Smooth muscle cell (in vitro differentiated cells): Measurements from ENCODE around the gene CEL. TPM values are rescaled to one million over a fixed set of nuclear protein-coding genes. Genes with fewer than 3 reads are reported as not detected.

Source experiments
- DNase-seq: peaks from one replicate; lab custom pipeline; 2025; ENCODE audit not compliant: unreplicated experiment; lab: John Stamatoyannopoulos, UW
- H2AFZ ChIP-seq: fragments of 200-600 bp; sonication (generic); 2 replicates; pipeline ENCODE4 v1.6.0; 2016; ENCODE audit warnings: antibody characterized with exemption, low read depth, mild to moderate bottlenecking
- H3F3A ChIP-seq: fragments of 200-600 bp; sonication (generic); 2 replicates; pipeline ENCODE4 v1.6.0; 2017; ENCODE audit warnings: antibody characterized with exemption, low read depth
- H3K27ac ChIP-seq: fragments of 200-600 bp; sonication (generic); 2 replicates; pipeline ENCODE4 v1.5.1; 2016; ENCODE audit warnings: low read depth, mild to moderate bottlenecking
- H3K27me3 ChIP-seq: fragments of 200-600 bp; sonication (generic); 2 replicates; pipeline ENCODE4 v1.6.1; 2016; ENCODE audit warnings: low read depth, mild to moderate bottlenecking
- H3K36me3 ChIP-seq: fragments of 200-600 bp; sonication (generic); 2 replicates; pipeline ENCODE4 v1.5.1; 2016; ENCODE audit warnings: low read depth
- H3K4me1 ChIP-seq: fragments of 200-600 bp; sonication (generic); 2 replicates; pipeline ENCODE4 v1.5.1; 2016; ENCODE audit warnings: low read depth
- H3K4me2 ChIP-seq: fragments of 200-600 bp; sonication (generic); 2 replicates; pipeline ENCODE4 v1.6.0; 2016; ENCODE audit warnings: mild to moderate bottlenecking
- H3K4me3 ChIP-seq: fragments of 200-600 bp; sonication (generic); 2 replicates; pipeline ENCODE4 v1.5.1; 2016; ENCODE audit warnings: mild to moderate bottlenecking
- H3K79me2 ChIP-seq: fragments of 200-600 bp; sonication (generic); 2 replicates; pipeline ENCODE4 v1.6.0; 2016; ENCODE audit warnings: low read depth, mild to moderate bottlenecking
- H3K9ac ChIP-seq: fragments of 200-600 bp; sonication (generic); 2 replicates; pipeline ENCODE4 v1.6.0; 2016; ENCODE audit warnings: low read depth
- H3K9me3 ChIP-seq: fragments of 200-600 bp; sonication (generic); replicated peaks from 2 replicates; pipeline ENCODE4 v1.5.1; 2016; ENCODE audit warnings: low read depth
- H4K20me1 ChIP-seq: fragments of 200-600 bp; sonication (generic); 2 replicates; pipeline ENCODE4 v1.6.0; 2016; ENCODE audit warnings: low read depth
- WGBS: methylation state at CpG from one replicate; pipeline ENCODE4 v1.1.7; 2016; ENCODE audit warnings: low lambda C conversion rate; 5-methylcytosine and 5-hydroxymethylcytosine counted together
- polyA plus RNA-seq: library from polyadenylated mRNA; unstranded; fragments of >200 nt; fragmentation: Nextera tagmentation; extraction: Ambion mirVana; gene quantifications from 2 replicates; pipeline ENCODE4 v1.2.1, GENCODE V29; 2016
- total RNA-seq: library from RNA; depleted of rRNA; stranded (reverse); fragments of >200 nt; gene quantifications from 2 replicates; pipeline ENCODE4 v1.2.3, GENCODE V29; 2014
- TF ChIP-seq, protein P1 (sequence below): fragments of 200-600 bp; sonication (generic); IDR thresholded peaks from 2 replicates; pipeline ENCODE4 v1.5.1; 2017; ENCODE audit warnings: borderline replicate concordance, mild to moderate bottlenecking, antibody characterized with exemption; ENCODE audit not compliant: insufficient read depth, poor library complexity, severe bottlenecking

CEL gene
- total and polyA plus RNA-seq, 2 experiments from 2014 or later: 0.18 to 0.73 TPM

- peaks cover 12% of the 10 kb centered on the region for H3F3A ChIP-seq
- no peak overlapping the region for H3K9ac ChIP-seq
Observed at GRCh38 chr9:133112663-133113026, 50.9 kb downstream of the CEL start.

DNA sequence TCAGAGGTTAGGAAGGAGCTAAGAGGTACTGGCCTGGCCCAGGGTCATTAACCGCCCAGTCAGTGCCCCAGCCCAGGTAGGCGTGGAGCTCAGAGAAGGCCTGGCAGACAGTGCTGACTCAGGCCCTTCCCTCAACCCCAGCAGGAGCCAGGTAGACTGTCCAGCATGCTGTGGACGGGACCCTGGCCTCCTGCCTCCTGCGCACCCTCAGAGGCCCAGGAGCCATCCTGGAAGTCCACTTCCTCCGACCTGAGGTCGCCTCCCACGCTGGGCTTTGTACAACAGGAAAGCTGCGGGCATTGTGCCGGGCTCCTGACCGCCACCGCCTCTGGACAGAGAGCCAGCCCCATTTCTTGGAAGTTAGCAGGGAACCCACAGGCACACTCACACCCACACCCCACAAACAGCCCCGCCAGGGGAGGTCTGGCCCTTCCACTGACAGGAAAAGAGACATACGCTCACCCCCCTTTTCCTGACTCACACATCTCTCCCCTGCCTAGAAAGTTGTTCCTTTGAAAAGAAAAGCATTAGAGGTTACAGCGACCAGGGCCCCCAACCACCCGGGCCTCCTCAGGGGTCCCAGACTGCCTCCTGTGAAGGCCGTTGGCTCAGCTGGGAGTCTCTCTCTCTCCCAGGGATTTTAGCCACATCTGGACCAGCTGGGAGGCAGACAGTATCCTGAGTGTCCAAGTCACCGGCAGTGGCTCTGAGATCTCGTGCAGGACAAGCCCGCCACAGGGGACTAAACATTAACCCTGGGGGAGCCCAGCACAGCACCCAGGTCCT lies 51.6 kb downstream of the CEL start:
- 67% methylated on average over 19 of the region's 19 CpGs for WGBS
- Histone ChIP-seq H3K4me3 (no peak overlapping the region), H3K4me1 (peaks cover 26% of the 10 kb centered on the region), H3K9me3 (no peaks in the 10 kb centered on the region), H3K4me2 (peak overlapping the region; percentile 72), H3K36me3 (no peaks in the 10 kb centered on the region), H3K9ac (peak overlapping the region; percentile 64), H3F3A (peaks cover 12% of the 10 kb centered on the region), H3K27me3 (no peaks in the 10 kb centered on the region), H2AFZ (no peak overlapping the region), H3K27ac (peak overlapping the region; percentile 89), H4K20me1 (peaks cover 89% of the 10 kb centered on the region), H3K79me2 (peaks cover 17% of the 10 kb centered on the region)
- DNase-seq: no peak
- TF ChIP-seq, protein P1, sequence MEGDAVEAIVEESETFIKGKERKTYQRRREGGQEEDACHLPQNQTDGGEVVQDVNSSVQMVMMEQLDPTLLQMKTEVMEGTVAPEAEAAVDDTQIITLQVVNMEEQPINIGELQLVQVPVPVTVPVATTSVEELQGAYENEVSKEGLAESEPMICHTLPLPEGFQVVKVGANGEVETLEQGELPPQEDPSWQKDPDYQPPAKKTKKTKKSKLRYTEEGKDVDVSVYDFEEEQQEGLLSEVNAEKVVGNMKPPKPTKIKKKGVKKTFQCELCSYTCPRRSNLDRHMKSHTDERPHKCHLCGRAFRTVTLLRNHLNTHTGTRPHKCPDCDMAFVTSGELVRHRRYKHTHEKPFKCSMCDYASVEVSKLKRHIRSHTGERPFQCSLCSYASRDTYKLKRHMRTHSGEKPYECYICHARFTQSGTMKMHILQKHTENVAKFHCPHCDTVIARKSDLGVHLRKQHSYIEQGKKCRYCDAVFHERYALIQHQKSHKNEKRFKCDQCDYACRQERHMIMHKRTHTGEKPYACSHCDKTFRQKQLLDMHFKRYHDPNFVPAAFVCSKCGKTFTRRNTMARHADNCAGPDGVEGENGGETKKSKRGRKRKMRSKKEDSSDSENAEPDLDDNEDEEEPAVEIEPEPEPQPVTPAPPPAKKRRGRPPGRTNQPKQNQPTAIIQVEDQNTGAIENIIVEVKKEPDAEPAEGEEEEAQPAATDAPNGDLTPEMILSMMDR: no peak

More at GRCh38 chr9:133112663-133113026, 50.9 kb downstream of the CEL start:
- no peak for DNase-seq
- no peaks in the 10 kb centered on the region for H3K36me3 ChIP-seq
- no peaks in the 10 kb centered on the region for H3K9me3 ChIP-seq
- H4K20me1 ChIP-seq: peaks cover 88% of the 10 kb centered on the region
- peaks cover 26% of the 10 kb centered on the region for H3K4me1 ChIP-seq
- H3K4me2 ChIP-seq: peak overlapping the region; percentile 72
- 86% methylated on average over 7 of the region's 7 CpGs for WGBS
- H3K27me3 ChIP-seq: no peaks in the 10 kb centered on the region
- H2AFZ ChIP-seq: no peak overlapping the region
- no peak overlapping the region for H3K4me3 ChIP-seq
- TF ChIP-seq, protein P1: no peak
- H3K79me2 ChIP-seq: peaks cover 12% of the 10 kb centered on the region
- peak overlapping the region; percentile 89 for H3K27ac ChIP-seq

DNA sequence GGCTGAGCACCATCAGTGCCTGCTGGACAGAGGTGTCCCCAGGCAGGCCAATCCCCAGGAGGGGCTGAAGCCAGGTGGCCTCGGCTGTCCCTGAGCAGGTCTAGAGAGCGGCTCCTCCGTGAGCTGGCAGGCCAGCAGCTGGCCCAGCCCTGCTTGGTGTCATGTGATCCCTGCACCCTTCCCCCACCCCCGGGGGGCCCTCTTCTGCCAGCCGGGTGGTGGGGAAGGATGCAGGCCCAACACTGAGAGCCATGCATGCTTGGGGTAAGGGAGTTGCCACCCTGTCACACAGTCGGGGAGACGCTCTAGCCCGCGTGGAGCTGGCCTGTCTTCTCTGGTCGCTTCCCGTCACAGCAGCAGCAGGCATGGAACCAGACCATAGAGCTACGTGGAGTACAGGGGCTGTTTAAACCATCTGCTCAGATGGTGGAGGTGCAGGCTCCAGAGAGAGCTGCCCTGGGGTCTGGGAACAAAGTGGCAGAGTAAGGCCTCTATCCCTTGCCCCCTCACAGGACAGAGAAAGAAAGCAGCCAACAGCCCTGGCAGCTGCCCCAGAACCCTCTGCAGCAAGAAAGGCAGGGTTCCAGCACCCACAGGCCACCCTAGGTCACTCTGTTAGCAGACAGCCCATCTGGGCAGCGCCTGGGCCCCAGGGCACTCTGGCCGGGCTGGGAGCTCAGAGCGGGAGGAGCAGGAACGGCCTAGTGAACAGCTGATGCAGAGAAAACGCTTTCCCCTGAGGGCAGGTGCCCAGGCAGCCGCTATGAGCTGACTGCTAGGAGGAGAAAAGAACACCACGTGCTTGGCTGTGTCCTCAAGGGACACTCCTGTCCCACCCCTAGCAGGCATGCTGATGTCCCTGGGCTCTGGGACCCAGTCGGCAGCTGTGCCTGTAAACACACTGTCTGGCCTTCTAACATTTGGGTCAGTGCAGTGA lies 52.4 kb downstream of the CEL start:
- Histone ChIP-seq H3K9me3 (no peaks in the 10 kb centered on the region), H3K36me3 (no peaks in the 10 kb centered on the region), H3K4me3 (no peak overlapping the region), H3K27me3 (no peaks in the 10 kb centered on the region), H3K9ac (peak overlapping the region; percentile 79), H3K79me2 (peaks cover 22% of the 10 kb centered on the region), H4K20me1 (peaks cover 94% of the 10 kb centered on the region), H3K27ac (peak overlapping the region; percentile 89), H3K4me2 (peak overlapping the region; percentile 72), H3K4me1 (peaks cover 34% of the 10 kb centered on the region), H2AFZ (no peak overlapping the region), H3F3A (peaks cover 12% of the 10 kb centered on the region)
- TF ChIP-seq, protein P1: no peak
- peak; percentile 39 for DNase-seq
- WGBS: 47% methylated on average over 20 of the region's 20 CpGs
